PC-9 (cell line): ENCODE measurements around the gene SLC1A7. TPM values are rescaled to one million over a fixed set of nuclear protein-coding genes. Genes with fewer than 3 reads are reported as not detected.

Source experiments
- BruUV-seq: library from RNA; stranded (reverse); fragments of 400-500 nt; replicated peaks from 2 replicates; lab custom pipeline; 2021; lab: Mats Ljungman, UMichigan
- CTCF ChIA-PET: fragments of 300-600 bp; sonication (Branson Sonifier 250); formaldehyde crosslinking; loops from one replicate; lab custom pipeline; 2022; ENCODE audit warnings: antibody characterized with exemption; lab: Charles Lee
- POLR2A ChIA-PET: fragments of 300-600 bp; sonication (Branson Sonifier 250); formaldehyde crosslinking; loops from one replicate; lab custom pipeline; 2022; ENCODE audit warnings: antibody characterized with exemption; ENCODE audit not compliant: unreplicated experiment; lab: Charles Lee
- DNase-seq, 2 experiments: peaks; one replicate each; pipeline versions ENCODE4 v3.0.0 to v3.0.0-alpha.2; 2015 to 2022; ENCODE audit warnings: mixed read lengths in 1 of 2
- H2AFZ ChIP-seq: fragments of 200-600 bp; sonication (generic); 2 replicates; pipeline ENCODE4 v1.8.1; 2017; ENCODE audit warnings: antibody characterized with exemption
- H3F3A ChIP-seq: fragments of 200-600 bp; sonication (generic); 2 replicates; pipeline ENCODE4 v1.8.1; 2017; ENCODE audit warnings: antibody characterized with exemption, mild to moderate bottlenecking, low read depth; ENCODE audit not compliant: insufficient read depth
- H3K27ac ChIP-seq: fragments of 200-600 bp; sonication (generic); 2 replicates; pipeline ENCODE4 v1.6.1; 2016; ENCODE audit warnings: mixed run types
- H3K27me3 ChIP-seq: fragments of 200-600 bp; sonication (generic); 2 replicates; pipeline ENCODE4 v1.6.1; 2016; ENCODE audit warnings: low read depth, mixed run types; ENCODE audit not compliant: insufficient read depth
- H3K36me3 ChIP-seq: fragments of 200-600 bp; sonication (generic); 2 replicates; pipeline ENCODE4 v1.6.1; 2016; ENCODE audit warnings: low read depth, mixed run types
- H3K4me1 ChIP-seq: fragments of 200-600 bp; sonication (generic); replicated peaks from 2 replicates; pipeline ENCODE4 v1.6.1; 2016; ENCODE audit warnings: mixed run types; ENCODE audit not compliant: insufficient read depth
- H3K4me2 ChIP-seq: fragments of 200-600 bp; sonication (generic); 2 replicates; pipeline ENCODE4 v1.6.1; 2017; ENCODE audit warnings: mixed run types
- H3K4me3 ChIP-seq: fragments of 200-600 bp; sonication (generic); 2 replicates; pipeline ENCODE4 v1.6.1; 2016; ENCODE audit warnings: mixed run types
- H3K79me2 ChIP-seq: fragments of 200-600 bp; sonication (generic); 2 replicates; pipeline ENCODE4 v1.6.1; 2017; ENCODE audit warnings: low read depth, mixed run types
- H3K9me2 ChIP-seq: fragments of 200-600 bp; sonication (generic); 2 replicates; pipeline ENCODE4 v1.8.1; 2017; ENCODE audit warnings: mild to moderate bottlenecking; ENCODE audit not compliant: insufficient read depth
- H3K9me3 ChIP-seq: fragments of 200-600 bp; sonication (generic); 2 replicates; pipeline ENCODE4 v1.8.1; 2016; ENCODE audit warnings: low read depth; ENCODE audit not compliant: insufficient read depth
- H4K20me1 ChIP-seq: fragments of 200-600 bp; sonication (generic); 2 replicates; pipeline ENCODE4 v1.8.1; 2017; ENCODE audit not compliant: insufficient read depth
- EZH2 ChIP-seq: fragments of 200-600 bp; sonication (generic); IDR thresholded peaks from 2 replicates; pipeline ENCODE4 v1.8.0; 2017; ENCODE audit warnings: antibody characterized with exemption, low read depth
- intact Hi-C: fragments of 100-400 bp; cut with micrococcal nuclease; formaldehyde crosslinking; loops from one replicate; pipeline ENCODE4 v1.10.0; 2022; ENCODE audit not compliant: unreplicated experiment
- total RNA-seq: library from RNA; stranded (reverse); gene quantifications from 2 replicates; pipeline ENCODE4 v1.2.3, GENCODE V29; 2021
- TF ChIP-seq, protein P1 (sequence below): fragments of 200-600 bp; sonication (generic); conservative IDR thresholded peaks from 2 replicates; pipeline ENCODE4 v1.6.1; 2017; ENCODE audit warnings: mixed run types, antibody characterized with exemption, mild to moderate bottlenecking, moderate library complexity

Gene SLC1A7
- total RNA-seq, 1 experiment from 2014 or later: not detected

DNA sequence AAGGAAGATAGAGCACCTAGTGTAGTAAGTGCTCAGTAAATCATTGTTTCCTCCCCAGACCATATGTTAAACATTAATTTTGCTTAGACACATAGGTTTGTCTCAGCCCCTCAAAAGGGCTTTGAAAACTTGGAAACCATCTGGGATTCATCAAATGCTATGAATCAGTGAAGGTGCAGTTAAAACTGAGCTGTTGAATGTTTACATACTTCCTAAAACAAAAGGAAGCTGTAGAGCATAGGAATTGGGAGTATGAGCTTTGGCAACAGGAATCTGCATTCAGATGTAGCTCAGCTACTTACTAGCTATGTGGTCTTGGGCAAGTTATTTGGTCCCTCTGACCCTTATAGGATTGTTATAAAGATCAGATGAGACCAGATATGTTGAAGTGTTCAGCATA lies 99.2 kb downstream of the SLC1A7 start:
- Histone ChIP-seq H4K20me1 (no peaks in the 10 kb centered on the region), H3K9me2 (no peaks in the 10 kb centered on the region), H3K9me3 (no peaks in the 10 kb centered on the region), H3K27ac (no peak overlapping the region), H2AFZ (no peak overlapping the region), H3K4me1 (peaks cover 26% of the 10 kb centered on the region), H3K79me2 (no peaks in the 10 kb centered on the region), H3F3A (peaks cover 25% of the 10 kb centered on the region), H3K36me3 (no peaks in the 10 kb centered on the region; the same call in 1 of the 2 replicates), H3K4me2 (no peak overlapping the region), H3K4me3 (no peak overlapping the region), H3K27me3 (no peaks in the 10 kb centered on the region)
- no TSS peak for BruUV-seq
- ChIA-PET POLR2A (interaction anchor here (0.6 kb wide), 2 partner anchors 217 to 896 kb away, joined by 3 read pairs; no protein-coding TSS in a partner anchor), CTCF (no interaction called here)
- no peak for DNase-seq
- intact Hi-C loops: loop anchor here (10.0 kb wide), 1 partner anchor 118 kb away; the partner anchor contains the start of genes ECHDC2 and SCP2
- TF ChIP-seq, protein P1, sequence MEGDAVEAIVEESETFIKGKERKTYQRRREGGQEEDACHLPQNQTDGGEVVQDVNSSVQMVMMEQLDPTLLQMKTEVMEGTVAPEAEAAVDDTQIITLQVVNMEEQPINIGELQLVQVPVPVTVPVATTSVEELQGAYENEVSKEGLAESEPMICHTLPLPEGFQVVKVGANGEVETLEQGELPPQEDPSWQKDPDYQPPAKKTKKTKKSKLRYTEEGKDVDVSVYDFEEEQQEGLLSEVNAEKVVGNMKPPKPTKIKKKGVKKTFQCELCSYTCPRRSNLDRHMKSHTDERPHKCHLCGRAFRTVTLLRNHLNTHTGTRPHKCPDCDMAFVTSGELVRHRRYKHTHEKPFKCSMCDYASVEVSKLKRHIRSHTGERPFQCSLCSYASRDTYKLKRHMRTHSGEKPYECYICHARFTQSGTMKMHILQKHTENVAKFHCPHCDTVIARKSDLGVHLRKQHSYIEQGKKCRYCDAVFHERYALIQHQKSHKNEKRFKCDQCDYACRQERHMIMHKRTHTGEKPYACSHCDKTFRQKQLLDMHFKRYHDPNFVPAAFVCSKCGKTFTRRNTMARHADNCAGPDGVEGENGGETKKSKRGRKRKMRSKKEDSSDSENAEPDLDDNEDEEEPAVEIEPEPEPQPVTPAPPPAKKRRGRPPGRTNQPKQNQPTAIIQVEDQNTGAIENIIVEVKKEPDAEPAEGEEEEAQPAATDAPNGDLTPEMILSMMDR: no peak
- no peak for TF ChIP-seq EZH2

DNA sequence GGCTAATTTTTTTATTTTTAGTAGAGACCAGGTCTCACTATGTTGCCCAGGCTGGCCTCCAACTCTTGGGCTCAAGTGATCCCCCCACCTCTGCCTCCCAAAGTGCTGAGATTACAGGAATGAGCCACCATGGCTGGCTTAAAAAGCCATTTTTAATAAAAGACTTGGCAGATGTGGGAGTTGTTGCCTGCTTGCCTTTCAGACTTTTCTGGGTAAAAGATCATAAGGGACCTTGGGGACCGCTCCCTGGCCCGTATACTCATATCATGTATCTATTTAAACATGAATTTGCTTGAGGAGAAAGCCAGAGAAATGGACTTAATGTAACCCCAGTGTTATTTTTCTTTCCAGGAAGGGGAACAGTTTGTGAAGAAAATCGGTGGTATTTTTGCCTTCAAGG lies 103.9 kb downstream of the SLC1A7 start:
- DNase-seq: no peak
- Histone ChIP-seq H3K9me2 (no peaks in the 10 kb centered on the region), H3K9me3 (no peaks in the 10 kb centered on the region), H3K27ac (no peak overlapping the region), H3K4me3 (no peak overlapping the region), H4K20me1 (no peaks in the 10 kb centered on the region), H3F3A (no peaks in the 10 kb centered on the region), H3K27me3 (no peaks in the 10 kb centered on the region), H3K4me2 (no peak overlapping the region), H2AFZ (no peak overlapping the region), H3K4me1 (no peaks in the 10 kb centered on the region), H3K79me2 (no peaks in the 10 kb centered on the region), H3K36me3 (no peaks in the 10 kb centered on the region)
- intact Hi-C loops: no loop called here
- no peak for TF ChIP-seq EZH2
- TF ChIP-seq, protein P1: no peak
- BruUV-seq: no TSS peak
- POLR2A ChIA-PET: no interaction called here
- CTCF ChIA-PET: no interaction called here

Other genes with a start within 250 kb of the SLC1A7 start
- 78.4 and 80.0 TPM in 2 replicates for gene ECHDC2, start 220.9 kb downstream of the SLC1A7 start, total RNA-seq
- gene SCP2, start 215.4 kb downstream of the SLC1A7 start, total RNA-seq: 87.8 and 95.8 TPM in 2 replicates
- gene PODN, start 80.4 kb downstream of the SLC1A7 start, total RNA-seq: not detected in 2 replicates
- 32.2 and 35.7 TPM in 2 replicates for gene CPT2, start 54.2 kb upstream of the SLC1A7 start, total RNA-seq
- gene CZIB, start 78.0 kb upstream of the SLC1A7 start, total RNA-seq: 50.3 and 51.1 TPM in 2 replicates
- 48.0 and 75.7 TPM in 2 replicates for gene MAGOH, start 95.9 kb upstream of the SLC1A7 start, total RNA-seq
- gene LRP8, start 185.4 kb upstream of the SLC1A7 start, total RNA-seq: 62.1 and 85.3 TPM in 2 replicates